Ovary (tissue), 3 donors: Measurements from ENCODE around the gene COX14.

Experiments used
- CTCF ChIP-seq, 3 donors: fragments of 450-650 bp in 2 of 3; fragments of 200-600 bp in 1 of 3; IDR thresholded peaks; one replicate each; pipeline versions ENCODE4 v1.5.1 to v1.8.0; 2016 to 2022; ENCODE audit warnings: antibody characterized with exemption in 3 of 3, mild to moderate bottlenecking in 1 of 3
- EP300 ChIP-seq: sonication (generic); formaldehyde crosslinking; IDR thresholded peaks from one replicate; pipeline ENCODE4 v1.6.1; 2017; ENCODE audit warnings: antibody characterized with exemption
- donor health status: DM: no; HTN: no; CAD: no.

GRCh38 chr12:50081096-50081808 is 30.8 kb upstream of the COX14 start:
- TF ChIP-seq CTCF (IDR thresholded peaks at IDR 0.05) = no peak
- no peak for TF ChIP-seq EP300
